Adipose tissue (tissue), 3 donors: ENCODE data around the gene MBD1. TPM values are rescaled to one million over a fixed set of nuclear protein-coding genes. Genes with fewer than 3 reads are reported as not detected.
"Not testable (repeated sequence)": the region's sequence is repeated elsewhere in the genome, so short reads cannot be mapped to it uniquely, and the experiment has no call there.

Source experiments
- H3K27ac ChIP-seq: one replicate; pipeline ENCODE4 v1.5.1; 2013; ENCODE audit warnings: low read depth, low read length
- WGBS, 3 donors: extraction: QIAGEN DNeasy Blood & Tissue Kit; methylation state at CpG; one replicate each; pipeline ENCODE4 v1.1.7; 2013; 5-methylcytosine and 5-hydroxymethylcytosine counted together
- polyA plus RNA-seq, 3 donors: library from polyadenylated mRNA; stranded (reverse); fragments of 200-250 nt; gene quantifications; one replicate each; pipeline ENCODE4 v1.2.3, GENCODE V29; 2013
- donor health status: healthy with polysubstance abuse.
- donor health status: Bipolar disorder and iron deficiency.
- donor health status: healthy.

The MBD1 gene
- polyA plus RNA-seq, 3 donors = 25.6 to 39.3 (median 29.6) TPM

DNA sequence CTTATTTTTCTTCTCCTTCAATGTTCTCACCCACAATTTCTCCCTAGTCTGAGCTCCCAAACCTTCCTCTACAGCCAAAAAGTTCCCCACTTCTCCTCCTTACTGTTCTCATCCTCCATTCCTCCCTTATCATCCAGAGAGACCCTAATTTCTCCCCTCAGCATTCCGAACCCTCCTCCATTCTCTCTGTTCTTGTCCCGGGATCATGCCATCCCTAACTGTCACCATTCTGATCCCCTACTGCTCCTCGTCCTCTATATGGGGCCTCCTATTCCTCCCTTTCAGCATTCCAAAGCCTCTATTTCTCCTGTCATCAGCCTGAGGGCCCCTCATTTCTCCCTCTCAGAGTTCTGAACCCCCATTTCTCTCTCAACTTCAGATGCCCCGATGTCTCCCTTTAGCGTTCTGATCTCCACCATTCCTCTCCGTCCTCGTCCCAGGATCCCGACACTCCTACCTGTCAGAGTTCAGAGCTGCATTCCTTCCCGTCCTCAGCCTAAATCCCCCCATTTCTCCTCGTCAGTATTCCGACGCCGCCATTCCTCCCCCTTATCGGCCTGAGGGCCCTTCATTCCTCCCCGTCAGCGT, 522 bp downstream of the MBD1 start:
- H3K27ac ChIP-seq = no peak overlapping the region
- WGBS, 3 donors = 1 to 2% (median 2%) methylated on average over 16 of the region's 16 CpGs

DNA sequence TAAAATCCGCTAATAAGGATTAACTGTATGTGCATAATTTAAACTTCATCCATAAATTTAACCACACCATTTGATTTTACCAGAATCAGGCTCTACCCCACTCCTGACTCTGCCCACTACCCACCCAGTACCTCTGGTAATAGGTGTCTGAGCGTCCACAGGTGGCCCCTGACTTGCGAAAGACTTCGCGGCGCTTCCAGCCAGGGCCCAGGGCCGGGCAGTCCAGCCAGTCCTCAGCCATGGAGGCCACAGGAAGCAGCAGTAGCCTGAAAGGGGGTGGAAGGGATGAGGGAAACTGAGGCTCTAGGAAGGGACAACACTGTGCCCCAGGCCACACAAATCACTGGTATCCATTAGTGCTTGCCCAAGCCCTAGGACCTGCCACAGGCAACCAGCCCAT, 1.6 kb downstream of the MBD1 start:
- H3K27ac ChIP-seq = no peak overlapping the region
- 88 to 92% (median 88%) methylated on average over 7 of the region's 7 CpGs for WGBS, 3 donors

DNA sequence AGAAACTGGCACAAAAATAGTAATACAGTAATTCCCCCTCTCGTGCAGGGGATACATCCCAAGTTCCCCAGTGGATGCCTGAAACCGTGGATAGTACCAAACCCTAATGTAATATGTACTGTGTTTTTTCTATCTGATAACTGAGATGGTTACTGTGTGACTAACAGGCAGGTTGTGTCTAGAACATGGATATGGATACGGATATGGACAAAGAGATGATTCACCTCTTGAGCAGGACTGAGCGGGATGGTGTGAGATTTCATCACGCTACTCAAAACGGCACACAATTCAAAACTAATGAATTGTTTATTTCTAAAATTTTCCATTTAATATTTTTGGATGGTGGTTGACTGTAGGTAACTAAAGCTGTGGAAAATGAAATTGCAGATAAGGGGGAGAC, 3.4 kb downstream of the MBD1 start:
- 80 to 90% (median 86%) methylated on average over 6 of the region's 6 CpGs for WGBS, 3 donors
- H3K27ac ChIP-seq = no peak overlapping the region

DNA sequence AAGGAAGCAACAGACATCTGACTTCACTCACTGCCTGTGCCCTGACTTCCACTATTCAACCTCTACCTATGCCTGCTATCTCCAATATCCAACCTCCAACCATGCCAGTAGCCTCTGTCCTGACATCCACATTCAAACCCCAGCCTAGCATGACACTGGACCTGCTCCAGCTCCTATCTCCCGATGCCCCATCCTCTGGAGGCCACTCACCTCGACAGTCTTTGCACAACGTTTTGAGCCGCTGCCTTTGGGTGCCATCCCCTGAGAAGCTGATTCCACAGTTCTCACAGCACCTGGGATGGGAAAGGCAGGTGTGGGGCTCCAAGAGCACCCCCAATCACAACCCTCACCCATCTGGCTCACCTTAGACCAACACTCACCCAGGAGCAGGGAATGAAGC, 4.9 kb downstream of the MBD1 start:
- H3K27ac ChIP-seq = no peak overlapping the region
- WGBS, 3 donors = 87 to 93% (median 88%) methylated on average over 4 of the region's 4 CpGs

DNA sequence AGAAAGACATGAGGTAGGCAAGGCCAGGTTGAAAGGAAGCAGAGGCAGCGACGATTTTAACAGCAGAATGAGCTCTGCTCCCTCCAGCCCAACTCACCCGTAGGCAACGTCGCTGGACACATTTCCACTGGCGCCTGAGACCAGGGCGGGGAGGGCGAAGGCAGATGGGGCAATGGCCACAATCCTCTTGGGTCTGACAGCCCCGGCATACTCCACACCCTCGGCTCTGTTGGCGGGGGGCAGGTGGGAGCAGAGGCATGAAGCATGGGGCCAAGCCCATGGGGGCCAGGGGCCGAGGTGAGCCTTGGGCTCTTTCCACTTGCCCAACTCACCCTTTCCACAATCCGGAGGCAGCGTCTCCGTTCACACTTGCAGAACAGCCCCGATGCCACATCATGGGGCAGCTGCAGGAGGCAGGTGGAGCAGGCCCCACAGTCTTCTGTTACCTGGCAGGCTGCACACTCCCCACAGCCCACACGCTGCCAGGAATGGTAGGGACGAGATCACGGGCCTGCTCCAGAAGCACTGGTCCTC, 5.8 kb downstream of the MBD1 start:
- 95 to 96% (median 96%) methylated on average over 19 of the region's 19 CpGs for WGBS, 3 donors
- no peak overlapping the region for H3K27ac ChIP-seq

DNA sequence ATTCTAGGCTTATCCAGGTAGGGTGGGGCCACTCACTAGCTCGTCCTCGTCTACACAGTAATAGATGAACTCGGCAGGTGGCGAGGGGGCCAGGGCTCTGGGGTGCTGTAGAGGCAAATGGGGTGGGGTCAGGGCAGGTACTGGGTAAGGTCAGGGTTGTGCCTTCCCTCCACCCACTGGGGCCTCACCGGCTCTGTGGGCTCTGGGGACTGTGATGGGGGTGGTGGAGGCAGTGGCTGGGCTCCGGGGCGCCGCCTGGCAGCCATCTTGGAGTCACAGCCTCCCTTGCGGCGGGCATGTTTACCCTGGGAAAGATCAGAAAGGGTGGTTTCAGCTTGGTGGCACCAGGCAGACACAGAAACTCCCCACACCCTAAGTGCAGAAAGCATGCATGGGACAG, 6.4 kb downstream of the MBD1 start:
- H3K27ac ChIP-seq = no peak overlapping the region
- WGBS, 3 donors = 95 to 98% (median 98%) methylated on average over 8 to 10 of the region's 10 CpGs

DNA sequence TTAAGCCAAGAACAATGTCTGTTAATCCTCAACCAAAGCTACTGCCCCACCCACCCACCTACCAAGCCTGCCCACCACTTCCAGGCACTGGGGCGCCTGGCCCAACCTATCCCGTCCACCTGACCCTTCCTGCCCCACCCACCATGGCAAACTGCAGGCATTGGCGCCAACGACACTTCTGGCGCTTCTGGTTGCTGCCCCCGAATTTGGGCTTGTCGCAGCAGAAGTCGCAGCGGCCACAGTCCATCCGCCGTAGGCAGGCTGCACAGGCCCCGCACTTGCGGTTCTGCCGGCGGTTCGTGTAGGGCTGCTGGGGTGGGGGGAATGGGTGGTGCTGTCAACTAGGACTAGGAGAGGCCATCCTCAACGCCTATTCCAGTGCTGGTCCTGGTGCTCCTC, 7.3 kb downstream of the MBD1 start:
- WGBS, 3 donors = 96 to 98% (median 96%) methylated on average over 17 of the region's 17 CpGs
- no peak overlapping the region for H3K27ac ChIP-seq

DNA sequence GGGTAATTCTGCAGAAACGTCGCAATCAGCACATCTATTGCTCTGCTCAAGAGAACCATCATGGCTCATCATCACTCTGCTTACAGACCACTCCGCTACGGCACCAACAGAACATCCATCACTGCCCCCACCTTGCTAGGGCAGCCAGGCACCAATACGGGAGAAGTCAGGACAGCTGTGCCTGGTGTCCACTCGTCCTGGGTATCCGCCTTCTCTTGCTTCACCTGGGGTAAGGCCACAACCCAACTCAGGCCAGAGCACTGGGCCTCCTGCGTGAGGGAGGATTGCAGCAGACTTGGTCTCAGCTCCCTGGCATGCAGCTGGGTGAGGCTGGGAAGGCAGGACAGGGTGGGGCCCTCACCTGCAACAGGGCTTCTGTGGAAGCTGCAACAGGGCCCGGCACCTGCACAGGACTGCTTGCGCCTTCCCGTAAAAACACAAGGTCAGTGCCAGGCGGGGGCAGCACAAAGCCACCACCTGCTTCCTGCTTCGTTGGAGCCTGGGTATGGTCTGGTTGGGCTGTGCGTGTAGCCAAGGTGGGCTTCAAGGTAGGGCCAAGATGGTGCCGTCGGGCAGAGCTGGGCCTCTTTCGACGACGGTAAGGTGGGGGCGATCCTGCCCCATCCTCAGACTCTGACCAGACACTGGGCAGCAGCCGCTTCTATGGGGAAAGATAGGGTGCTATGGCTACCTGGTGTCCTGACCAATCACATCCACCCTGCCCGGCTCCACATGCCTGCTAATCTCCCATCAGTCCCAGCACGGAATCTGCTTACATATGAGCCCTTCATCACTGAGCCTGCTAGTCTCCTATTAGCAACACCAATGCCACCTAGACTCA, 7.9 kb downstream of the MBD1 start:
- H3K27ac ChIP-seq = no peak overlapping the region
- WGBS, 3 donors = 88 to 93% (median 92%) methylated on average over 23 of the region's 23 CpGs

DNA sequence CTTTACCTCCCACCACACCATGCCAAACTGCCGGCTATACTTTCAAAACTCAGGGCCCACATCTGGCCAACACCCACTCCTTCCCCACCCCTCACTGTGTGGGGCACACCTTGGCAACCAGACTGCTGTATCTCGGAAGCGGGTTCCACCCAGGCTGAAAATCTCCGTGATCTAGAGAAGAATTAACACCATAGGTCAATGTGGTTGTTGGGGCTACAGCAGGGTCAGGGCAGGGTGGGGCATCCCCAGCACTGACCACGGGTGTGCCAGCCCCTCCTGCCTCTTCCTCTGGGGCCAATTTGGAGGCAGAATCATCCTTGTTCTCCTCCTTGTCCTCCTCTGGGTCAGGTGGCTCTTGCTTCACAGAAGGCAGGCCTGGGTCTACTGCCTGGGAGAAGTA, 8.8 kb downstream of the MBD1 start:
- no peak overlapping the region for H3K27ac ChIP-seq
- WGBS, 3 donors = 77 to 93% (median 82%) methylated on average over 5 of the region's 5 CpGs

DNA sequence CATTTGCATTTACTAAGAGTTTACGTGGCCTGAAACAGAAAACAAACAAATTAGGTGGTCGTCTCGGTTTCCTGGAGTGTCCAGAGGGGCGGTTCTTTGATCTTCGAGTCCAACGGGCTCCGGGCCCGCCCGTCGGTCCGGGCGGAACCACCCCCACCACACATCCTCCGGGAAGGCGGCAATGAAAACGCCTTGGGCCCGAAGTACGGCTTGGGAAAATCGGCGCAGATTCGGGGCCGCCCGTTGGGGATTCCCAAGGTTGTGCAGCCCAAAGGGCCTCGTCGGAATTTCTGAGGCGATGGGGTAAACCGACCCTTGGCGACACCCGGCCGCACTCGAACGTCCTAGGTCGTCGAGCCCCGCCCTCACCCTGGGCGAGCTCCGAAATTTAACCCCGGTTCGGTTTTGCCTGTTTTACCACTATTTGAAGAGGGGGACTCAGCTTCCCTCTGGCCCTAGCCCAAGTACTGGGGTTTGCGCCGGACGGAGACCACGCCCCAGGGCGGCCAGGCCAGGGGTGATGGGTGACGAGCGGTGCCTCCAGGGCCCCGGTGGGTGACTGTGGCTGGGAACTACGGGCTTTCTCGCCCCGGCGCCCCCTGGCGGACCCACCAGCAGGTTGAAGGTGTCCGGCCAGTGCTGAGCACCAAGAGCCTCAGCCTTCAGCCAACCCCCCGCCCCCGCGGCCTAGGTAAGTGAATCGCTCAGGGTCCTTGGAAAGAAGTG, 13.1 kb downstream of the MBD1 start:
- WGBS, 3 donors = 4 to 14% (median 13%) methylated on average over 56 of the region's 56 CpGs
- no peak overlapping the region for H3K27ac ChIP-seq

DNA sequence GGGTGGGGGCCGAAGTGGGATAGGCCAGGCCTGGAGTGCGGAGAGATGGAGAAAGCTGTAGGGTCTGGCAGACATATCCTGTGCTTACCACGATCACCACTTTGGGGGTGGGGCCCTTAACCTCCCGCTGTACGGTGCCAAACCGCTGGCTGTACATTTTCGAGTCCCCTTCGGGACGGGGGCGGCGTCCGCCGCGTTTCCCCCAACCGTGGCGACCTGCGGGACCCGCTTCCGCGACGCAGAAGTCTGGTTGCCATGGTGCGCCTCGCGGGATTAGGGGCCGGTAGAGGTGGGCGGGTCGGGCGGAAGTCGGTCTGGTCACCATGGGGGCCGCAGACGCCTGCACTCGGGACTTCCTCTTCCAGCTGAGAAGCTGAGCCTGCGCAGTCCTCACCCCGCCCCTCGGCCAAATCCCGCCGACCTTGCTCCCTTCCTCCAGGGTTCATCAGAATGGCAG, 15.0 kb downstream of the MBD1 start, which contains the start of gene CFAP53:
Gene CFAP53 (minus strand): TSS at position 248 of the 457 bp plus-strand sequence. CDS start 91 bp downstream, at position 157.
- WGBS, 3 donors = 0 to 2% (median 0%) methylated on average over 37 of the region's 37 CpGs
- H3K27ac ChIP-seq = no peak within 1 kb of the TSS

DNA sequence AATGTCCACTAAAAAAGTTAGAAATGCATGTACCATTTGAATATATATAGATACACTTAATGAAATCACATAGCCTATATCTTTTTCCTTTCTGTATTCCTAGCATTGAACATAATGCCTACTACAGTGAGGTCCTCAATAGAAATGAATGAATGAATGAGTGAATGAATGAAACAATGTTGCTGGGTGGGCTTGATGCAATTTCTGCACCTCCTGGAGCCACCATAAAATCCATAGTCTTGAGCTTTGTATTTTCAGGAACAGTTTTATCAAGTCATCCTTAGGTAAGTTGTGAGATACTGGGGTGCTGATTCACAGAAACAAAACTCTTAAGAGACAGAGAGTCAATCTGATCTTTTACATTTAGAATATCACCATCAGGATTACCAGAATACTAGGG, 18.3 kb downstream of the MBD1 start:
- no peak overlapping the region for H3K27ac ChIP-seq

DNA sequence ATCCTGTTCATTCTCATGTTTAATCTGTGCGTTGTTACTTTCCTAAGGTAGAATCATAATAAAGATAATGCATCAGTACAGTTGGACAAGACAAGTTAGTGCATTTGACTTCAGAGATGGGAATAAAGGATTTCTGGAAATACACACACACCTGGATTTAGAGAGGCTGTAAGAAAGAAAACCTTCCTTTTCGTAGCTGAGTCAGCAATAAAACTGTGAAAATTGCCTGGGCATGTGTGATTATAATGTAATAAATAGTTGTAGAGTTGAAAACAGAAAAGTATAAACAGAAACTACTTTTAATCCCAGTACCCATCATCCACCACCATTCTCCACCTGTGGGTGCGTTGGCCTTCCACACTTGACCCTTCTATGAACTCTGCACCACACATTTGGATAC, 30.4 kb downstream of the MBD1 start:
- 74 to 83% (median 77%) methylated on average over 3 of the region's 3 CpGs for WGBS, 3 donors
- H3K27ac ChIP-seq = no peak overlapping the region

DNA sequence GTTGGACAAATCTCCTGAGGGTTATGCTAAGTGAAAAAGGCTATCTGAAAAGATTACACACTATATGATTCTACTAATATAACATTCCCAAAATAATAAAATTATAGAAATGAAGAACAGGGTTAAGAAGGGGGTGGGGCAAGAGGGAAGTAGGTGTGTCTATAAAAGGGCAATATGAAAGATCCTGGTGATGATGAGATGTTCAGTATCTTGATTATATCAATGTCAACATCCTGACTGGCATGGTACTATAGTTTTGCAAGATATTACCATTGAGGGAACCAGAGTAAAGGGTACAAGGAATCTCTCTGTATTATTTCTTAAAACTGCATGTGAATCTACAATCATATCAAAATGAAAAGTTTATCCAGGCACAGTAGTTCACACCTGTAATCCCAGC, 31.7 kb downstream of the MBD1 start:
- H3K27ac ChIP-seq = no peak overlapping the region

DNA sequence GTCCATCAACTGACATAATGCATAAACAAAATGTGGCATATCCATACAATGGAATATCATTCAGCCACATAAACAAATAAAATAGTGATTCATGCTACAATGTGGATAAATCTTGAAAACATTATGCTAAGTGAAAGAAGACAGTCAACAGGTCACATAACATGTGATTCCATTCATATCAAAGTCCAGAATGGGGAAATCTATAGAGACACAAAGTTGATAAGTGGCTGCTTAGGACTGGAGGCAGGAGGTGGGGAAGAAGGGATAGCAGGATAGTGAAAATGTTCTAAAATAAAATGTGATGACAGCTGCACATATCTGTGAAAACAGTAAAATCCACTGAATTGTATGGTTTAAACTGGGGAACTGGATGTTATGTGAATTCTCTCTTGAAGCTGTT, 33.8 kb downstream of the MBD1 start:
- H3K27ac ChIP-seq = no peak overlapping the region

DNA sequence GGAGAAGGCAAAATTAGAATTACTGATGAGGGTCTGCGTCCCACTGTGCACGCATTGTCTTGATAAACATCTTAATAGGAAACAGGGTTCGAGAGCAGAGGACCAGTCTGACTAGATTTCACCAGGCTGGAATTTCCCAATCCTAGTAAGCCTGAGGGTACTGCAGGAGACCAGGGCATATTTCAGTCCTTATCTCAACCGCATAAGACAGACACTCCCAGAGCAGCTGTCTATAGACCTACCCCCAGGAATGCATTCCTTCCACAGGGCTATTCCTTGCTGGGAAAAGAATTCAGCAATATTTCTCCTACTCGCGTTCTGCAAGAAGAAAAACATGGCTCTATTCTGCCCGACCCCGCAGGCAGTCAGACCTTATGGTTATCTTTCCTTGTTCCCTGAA, 39.6 kb downstream of the MBD1 start:
- 79 to 95% (median 93%) methylated on average over 8 of the region's 8 CpGs for WGBS, 3 donors
- not testable (repeated sequence) for H3K27ac ChIP-seq

DNA sequence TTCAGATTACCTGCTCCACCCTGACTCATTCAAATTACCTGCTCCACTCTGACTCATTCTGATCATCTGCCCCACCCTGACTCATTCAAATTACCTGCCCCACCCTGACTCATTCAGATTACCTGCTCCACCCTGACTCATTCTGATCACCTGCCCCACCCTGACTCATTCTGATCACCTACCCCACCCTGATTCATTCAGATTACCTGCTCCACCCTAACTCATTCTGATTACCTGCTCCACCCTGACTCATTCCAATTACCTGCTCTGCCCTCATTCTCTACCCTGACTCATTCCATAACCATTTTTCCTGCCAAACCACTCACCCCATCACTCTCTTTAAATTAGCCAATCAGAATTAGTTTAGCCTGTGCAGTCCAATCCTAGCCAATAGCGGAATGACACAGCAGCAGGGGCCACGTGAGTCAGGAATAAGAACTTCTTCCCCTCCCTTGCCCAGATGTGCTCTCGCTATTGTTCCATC, 41.2 kb downstream of the MBD1 start:
- no peak overlapping the region for H3K27ac ChIP-seq
- WGBS, 3 donors = 75 to 97% (median 93%) methylated on average over 3 of the region's 3 CpGs

DNA sequence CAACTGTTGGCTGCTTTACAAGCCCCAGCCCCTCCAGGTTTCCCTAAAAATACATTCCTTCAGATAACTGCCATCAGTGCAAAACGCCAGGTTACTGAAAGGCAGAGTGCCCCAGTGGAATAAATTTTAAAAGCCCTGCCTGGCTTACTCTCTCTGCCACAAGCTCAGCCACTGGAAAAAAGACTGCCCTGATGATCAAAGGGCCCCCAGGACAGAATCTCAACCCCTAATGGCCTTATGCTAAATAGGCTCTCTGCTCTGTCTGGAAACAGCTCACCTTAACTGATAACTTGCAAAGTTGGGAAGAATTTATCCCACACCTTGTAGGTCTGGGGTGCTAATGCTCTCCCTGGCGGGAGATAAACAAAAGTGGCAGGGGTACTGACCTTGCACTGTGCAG, 48.9 kb downstream of the MBD1 start:
- WGBS, 3 donors = 55 to 73% (median 56%) methylated on average over 2 of the region's 2 CpGs

DNA sequence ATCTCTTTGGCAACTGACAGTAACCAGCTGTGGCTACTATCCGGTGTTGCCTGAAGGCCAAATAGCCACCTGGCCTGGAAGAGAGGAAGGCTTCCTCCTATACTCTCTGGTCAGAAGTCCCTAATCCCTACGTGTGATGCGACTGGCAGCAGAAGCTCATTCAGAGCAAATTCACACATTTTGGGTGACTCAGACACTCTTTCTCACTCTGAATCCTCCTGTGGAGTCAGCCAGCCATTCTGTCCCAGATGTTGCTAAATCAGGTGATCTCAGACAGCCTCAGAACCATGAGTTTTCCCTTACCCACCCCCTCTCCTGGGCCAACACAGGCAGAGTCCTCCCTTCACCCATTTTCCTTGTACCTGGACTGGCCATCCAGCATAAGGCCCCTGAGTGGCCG, 49.7 kb downstream of the MBD1 start:
- no peak overlapping the region for H3K27ac ChIP-seq
- 69 to 85% (median 71%) methylated on average over 4 of the region's 4 CpGs for WGBS, 3 donors

More for the DNA sequence above, 48.9 kb downstream of the MBD1 start:
- H3K27ac ChIP-seq = no peak overlapping the region
